GM19193 (cell line): ENCODE results near the gene RAI14.

Experiments used
- POLR2A ChIP-seq: IDR thresholded peaks from 4 replicates; pipeline ENCODE4 v1.6.1; 2011; ENCODE audit not compliant: insufficient read depth, insufficient read length; ENCODE audit errors: extremely low read depth

Gene RAI14

GRCh38 chr5:34847552-34847951, 191.4 kb downstream of the RAI14 start:
- no peak for TF ChIP-seq POLR2A

GRCh38 chr5:34848230-34848629, 192.1 kb downstream of the RAI14 start:
- TF ChIP-seq POLR2A = no peak

GRCh38 chr5:34849253-34849652, 193.1 kb downstream of the RAI14 start:
- TF ChIP-seq POLR2A = no peak

GRCh38 chr5:34854459-34855174, 198.5 kb downstream of the RAI14 start:
- no peak for TF ChIP-seq POLR2A

- no peak for TF ChIP-seq POLR2A
These were observed 201.0 kb downstream of the RAI14 start for GRCh38 chr5:34857161-34857560.

- TF ChIP-seq POLR2A = no peak
These were observed 201.8 kb downstream of the RAI14 start for GRCh38 chr5:34857894-34858293.

GRCh38 chr5:34858790-34859189, 202.7 kb downstream of the RAI14 start:
- no peak for TF ChIP-seq POLR2A

GRCh38 chr5:34859253-34859652, 203.1 kb downstream of the RAI14 start:
- TF ChIP-seq POLR2A = no peak

GRCh38 chr5:34863946-34864345, 207.8 kb downstream of the RAI14 start:
- TF ChIP-seq POLR2A = no peak

- TF ChIP-seq POLR2A = no peak
These were observed 209.0 kb downstream of the RAI14 start for GRCh38 chr5:34865091-34865490.

GRCh38 chr5:34866989-34867471, 210.9 kb downstream of the RAI14 start:
- TF ChIP-seq POLR2A = no peak

- TF ChIP-seq POLR2A = no peak
These were observed 211.5 kb downstream of the RAI14 start for GRCh38 chr5:34867660-34868059.

- no peak for TF ChIP-seq POLR2A
These were observed 212.7 kb downstream of the RAI14 start for GRCh38 chr5:34868791-34869190.

- TF ChIP-seq POLR2A = no peak
These were observed 213.1 kb downstream of the RAI14 start for GRCh38 chr5:34869256-34869655.

GRCh38 chr5:34870382-34870781, 214.3 kb downstream of the RAI14 start:
- TF ChIP-seq POLR2A = no peak

- no peak for TF ChIP-seq POLR2A
These were observed 220.1 kb downstream of the RAI14 start for GRCh38 chr5:34876275-34876674.

GRCh38 chr5:34881246-34881645, 225.1 kb downstream of the RAI14 start:
- no peak for TF ChIP-seq POLR2A
